SK-N-MC (cell line): Measurements from ENCODE around the gene ATF7IP.

Experiments used
- EZH2 ChIP-seq: fragments of 200-600 bp; sonication (generic); IDR thresholded peaks from one replicate; pipeline ENCODE4 v1.6.1; 2017; ENCODE audit warnings: antibody characterized with exemption
- FOXP2 ChIP-seq: optimal IDR thresholded peaks from 2 replicates; pipeline ENCODE3; 2011; ENCODE audit warnings: mild to moderate bottlenecking, moderate library complexity; ENCODE audit not compliant: insufficient read depth; ENCODE audit errors: extremely low read length, control extremely low read depth
- POLR2AphosphoS5 ChIP-seq: IDR thresholded peaks from 2 replicates; pipeline ENCODE4 v1.6.1; 2012; ENCODE audit warnings: mild to moderate bottlenecking, low read depth, low read length, borderline replicate concordance

DNA sequence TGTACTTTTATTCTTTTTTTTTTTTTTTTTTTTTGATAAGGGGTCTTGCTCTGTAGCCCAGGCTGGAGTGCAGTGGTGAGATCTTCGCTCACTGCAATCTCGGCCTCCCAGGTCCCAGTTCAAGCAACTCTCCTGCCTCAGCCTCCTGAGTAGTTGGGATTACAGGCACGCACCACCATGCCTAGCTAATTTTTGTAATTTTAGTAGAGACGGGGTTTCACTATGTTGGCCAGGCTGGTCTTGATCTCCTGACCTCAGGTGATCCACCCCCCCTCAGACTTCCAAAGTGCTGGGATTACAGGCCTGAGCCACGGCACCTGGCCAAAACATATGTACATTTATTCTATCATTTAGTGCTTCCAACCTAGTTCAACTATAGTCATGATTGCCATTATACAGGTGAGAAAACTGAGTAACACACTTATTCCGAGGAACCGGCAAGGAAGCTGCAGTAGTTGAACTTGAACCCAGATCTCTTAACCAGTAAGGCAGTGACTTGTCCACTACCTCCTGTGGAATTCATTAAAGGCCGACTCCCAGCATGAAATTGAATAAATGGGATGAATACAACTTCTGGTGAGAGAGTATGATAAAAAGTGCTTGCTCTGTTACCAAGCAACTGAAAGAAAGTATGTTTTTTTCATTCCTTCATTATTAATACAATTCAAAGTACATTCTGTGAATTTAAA, 755 bp upstream of the ATF7IP start:
- TF ChIP-seq FOXP2 (no peak), POLR2AphosphoS5 (no peak), EZH2 (no peak)
